IMR-90 (cell line): ENCODE measurements around the gene UBR4. TPM values are rescaled to one million over a fixed set of nuclear protein-coding genes. Genes with fewer than 3 reads are reported as not detected.

Experiments used
- ATAC-seq: fragments of 200-7000 bp; cut with Tn5 transposase; 2 replicates; pipeline ENCODE4 v1.9.1; 2020; ENCODE audit warnings: low read depth, mild to moderate bottlenecking, moderate library complexity
- BruUV-seq: library from RNA; stranded (reverse); fragments of 400-500 nt; replicated peaks from 2 replicates; lab custom pipeline; 2021; lab: Mats Ljungman, UMichigan
- CTCF ChIA-PET: fragments of 300-600 bp; formaldehyde crosslinking; extraction: SDS; loops from one replicate; lab custom pipeline; 2021; ENCODE audit warnings: antibody characterized with exemption; lab: Yijun Ruan, JAX
- POLR2A ChIA-PET: fragments of 300-600 bp; sonication (Branson Sonifier 250); formaldehyde crosslinking; loops from one replicate; lab custom pipeline; 2022; ENCODE audit warnings: antibody characterized with exemption; ENCODE audit not compliant: unreplicated experiment; lab: Charles Lee
- DNase-seq: peaks from one replicate; pipeline ENCODE4 v3.0.0; 2013
- H2AFZ ChIP-seq: replicated peaks from 2 replicates; pipeline ENCODE3; 2013; ENCODE audit warnings: low read length, mild to moderate bottlenecking; ENCODE audit not compliant: poor library complexity
- H2AK5ac ChIP-seq: 2 replicates; pipeline ENCODE4 v1.6.1; 2013; ENCODE audit warnings: low read depth, low read length, inconsistent platforms
- H2AK9ac ChIP-seq: replicated peaks from 2 replicates; pipeline ENCODE3; 2013; ENCODE audit warnings: mild to moderate bottlenecking, low read depth, low read length, moderate library complexity; ENCODE audit not compliant: poor library complexity
- H2BK120ac ChIP-seq: 2 replicates; pipeline ENCODE4 v1.6.1; 2013; ENCODE audit warnings: low read depth, low read length, inconsistent platforms
- H2BK15ac ChIP-seq: 3 replicates; pipeline ENCODE4 v1.6.1; 2013; ENCODE audit warnings: low read depth, low read length, inconsistent platforms
- H2BK20ac ChIP-seq: 2 replicates; pipeline ENCODE4 v1.6.1; 2013; ENCODE audit warnings: low read depth, mild to moderate bottlenecking, inconsistent platforms, low read length, moderate library complexity
- H2BK5ac ChIP-seq: 2 replicates; pipeline ENCODE4 v1.6.1; 2013; ENCODE audit warnings: mild to moderate bottlenecking, low read depth, low read length, inconsistent platforms; ENCODE audit not compliant: poor library complexity, severe bottlenecking
- H3K14ac ChIP-seq: replicated peaks from 2 replicates; pipeline ENCODE4 v1.6.1; 2013; ENCODE audit warnings: low read depth, low read length, inconsistent platforms
- H3K18ac ChIP-seq: 2 replicates; pipeline ENCODE4 v1.6.1; 2013; ENCODE audit warnings: low read depth, low read length, control low read depth
- H3K23ac ChIP-seq: 2 replicates; pipeline ENCODE4 v1.6.1; 2013; ENCODE audit warnings: low read depth, low read length, inconsistent platforms
- H3K27ac ChIP-seq: 2 replicates; pipeline ENCODE4 v1.5.1; 2013; ENCODE audit warnings: mild to moderate bottlenecking, control low read depth, low read length; ENCODE audit not compliant: insufficient read depth
- H3K27me3 ChIP-seq: 2 replicates; pipeline ENCODE4 v1.6.1; 2013; ENCODE audit warnings: low read length; ENCODE audit not compliant: control insufficient read depth, insufficient read depth
- H3K36me3 ChIP-seq: 2 replicates; pipeline ENCODE4 v1.6.1; 2013; ENCODE audit warnings: low read length, mixed read lengths; ENCODE audit not compliant: control insufficient read depth, insufficient read depth
- H3K4ac ChIP-seq: 2 replicates; pipeline ENCODE4 v1.6.1; 2013; ENCODE audit warnings: low read depth, low read length, inconsistent platforms
- H3K4me1 ChIP-seq: 2 replicates; pipeline ENCODE4 v1.6.1; 2013; ENCODE audit warnings: low read length, mixed read lengths; ENCODE audit not compliant: control insufficient read depth, insufficient read depth
- H3K4me2 ChIP-seq: 2 replicates; pipeline ENCODE4 v1.6.1; 2013; ENCODE audit warnings: low read depth, mild to moderate bottlenecking, control low read depth, low read length, moderate library complexity
- H3K4me3 ChIP-seq: 2 replicates; pipeline ENCODE4 v1.5.1; 2013; ENCODE audit warnings: low read depth, mild to moderate bottlenecking, control low read depth, low read length, moderate library complexity; ENCODE audit not compliant: insufficient read depth
- H3K56ac ChIP-seq: 2 replicates; pipeline ENCODE4 v1.6.1; 2013; ENCODE audit warnings: low read length, inconsistent platforms; ENCODE audit not compliant: insufficient read depth; ENCODE audit errors: extremely low read depth
- H3K79me1 ChIP-seq, 2 experiments: 2 replicates each; pipeline ENCODE4 v1.6.1; 2013; ENCODE audit warnings: low read length in 2 of 2, inconsistent platforms in 1 of 2, low read depth in 1 of 2
- H3K9ac ChIP-seq: 2 replicates; pipeline ENCODE4 v1.6.1; 2013; ENCODE audit warnings: low read depth, low read length, control low read depth
- H3K9me1 ChIP-seq: 2 replicates; pipeline ENCODE4 v1.6.1; 2013; ENCODE audit warnings: low read length, inconsistent platforms; ENCODE audit not compliant: insufficient read depth
- H3K9me3 ChIP-seq: 2 replicates; pipeline ENCODE4 v1.6.1; 2013; ENCODE audit warnings: low read length; ENCODE audit not compliant: control insufficient read depth, insufficient read depth
- H4K20me1 ChIP-seq: 2 replicates; pipeline ENCODE4 v1.6.1; 2013; ENCODE audit warnings: low read length, inconsistent platforms; ENCODE audit not compliant: insufficient read depth
- H4K5ac ChIP-seq: 2 replicates; pipeline ENCODE4 v1.6.1; 2013; ENCODE audit warnings: mild to moderate bottlenecking, low read depth, low read length, control low read depth
- H4K8ac ChIP-seq, 2 experiments: 2 replicates each; pipeline ENCODE4 v1.6.1; 2013; ENCODE audit warnings: low read depth in 2 of 2, low read length in 2 of 2, control low read depth in 1 of 2, inconsistent platforms in 1 of 2
- H4K91ac ChIP-seq: 2 replicates; pipeline ENCODE4 v1.6.1; 2013; ENCODE audit warnings: low read depth, low read length, inconsistent platforms; ENCODE audit not compliant: insufficient read depth
- BHLHE40 ChIP-seq: fragments of 150-350 bp; IDR thresholded peaks from 2 replicates; pipeline ENCODE4 v1.6.1; 2016; ENCODE audit warnings: mild to moderate bottlenecking, low read depth, low read length
- CEBPB ChIP-seq: IDR thresholded peaks from 2 replicates; pipeline ENCODE4 v1.6.1; 2012; ENCODE audit warnings: low read depth, low read length, improper control_type of control experiment
- CHD1 ChIP-seq: IDR thresholded peaks from 2 replicates; pipeline ENCODE4 v1.6.1; 2012; ENCODE audit warnings: low read depth, low read length, improper control_type of control experiment
- CTCF ChIP-seq: conservative IDR thresholded peaks from 2 replicates; pipeline ENCODE4 v1.5.1; 2012; ENCODE audit warnings: mild to moderate bottlenecking, low read depth, low read length, improper control_type of control experiment
- ELK1 ChIP-seq: fragments of 150-350 bp; IDR thresholded peaks from 2 replicates; pipeline ENCODE4 v1.6.1; 2016; ENCODE audit warnings: low read depth, mild to moderate bottlenecking, low read length, moderate library complexity, borderline replicate concordance
- FOS ChIP-seq: fragments of 150-350 bp; IDR thresholded peaks from 2 replicates; pipeline ENCODE4 v1.6.1; 2016; ENCODE audit warnings: low read depth, low read length
- MAFK ChIP-seq: IDR thresholded peaks from 2 replicates; pipeline ENCODE4 v1.6.1; 2012; ENCODE audit warnings: low read depth, low read length, improper control_type of control experiment
- MAZ ChIP-seq: IDR thresholded peaks from 2 replicates; pipeline ENCODE4 v1.6.1; 2012; ENCODE audit warnings: low read depth, mild to moderate bottlenecking, low read length, improper control_type of control experiment, moderate library complexity, borderline replicate concordance
- MXI1 ChIP-seq: IDR thresholded peaks from 2 replicates; pipeline ENCODE4 v1.6.1; 2012; ENCODE audit warnings: low read depth, mild to moderate bottlenecking, low read length, moderate library complexity, borderline replicate concordance
- NFE2L2 ChIP-seq: fragments of 150-350 bp; IDR thresholded peaks from 2 replicates; pipeline ENCODE4 v1.6.1; 2016; ENCODE audit warnings: low read depth, mild to moderate bottlenecking, low read length
- POLR2A ChIP-seq: IDR thresholded peaks from 2 replicates; pipeline ENCODE4 v1.6.1; 2012; ENCODE audit warnings: mild to moderate bottlenecking, low read depth, low read length
- RAD21 ChIP-seq: IDR thresholded peaks from 2 replicates; pipeline ENCODE4 v1.6.1; 2012; ENCODE audit warnings: low read length, improper control_type of control experiment
- RCOR1 ChIP-seq: IDR thresholded peaks from 2 replicates; pipeline ENCODE4 v1.6.1; 2012; ENCODE audit warnings: mild to moderate bottlenecking, low read length, improper control_type of control experiment; ENCODE audit not compliant: insufficient replicate concordance
- RFX5 ChIP-seq: IDR thresholded peaks from 2 replicates; pipeline ENCODE4 v1.8.0; 2012; ENCODE audit warnings: low read depth, mild to moderate bottlenecking, low read length, moderate library complexity
- SMC3 ChIP-seq: fragments of 150-350 bp; IDR thresholded peaks from 2 replicates; pipeline ENCODE4 v1.6.1; 2016; ENCODE audit warnings: low read depth, mild to moderate bottlenecking, antibody characterized with exemption, low read length, moderate library complexity
- USF2 ChIP-seq: fragments of 150-350 bp; IDR thresholded peaks from 2 replicates; pipeline ENCODE4 v1.6.1; 2017; ENCODE audit warnings: mild to moderate bottlenecking, antibody characterized with exemption, low read length, low read depth
- WGBS, 2 experiments: methylation state at CpG; one replicate each; pipeline versions ENCODE4 v1.1.5 to v1.1.7; 2013; ENCODE audit warnings: missing lambda C conversion rate in 2 of 2; ENCODE audit not compliant: insufficient read length in 1 of 2; ENCODE audit errors: extremely low coverage in 2 of 2; 5-methylcytosine and 5-hydroxymethylcytosine counted together
- dilution Hi-C: fragments of 300-500 bp; cut with HindIII; formaldehyde crosslinking; loops from one replicate; pipeline ENCODE4 v1.14.3; 2018; ENCODE audit warnings: low sequenced_read_pairs; ENCODE audit not compliant: unreplicated experiment
- in situ Hi-C: fragments of 300-500 bp; cut with MboI; formaldehyde crosslinking; loops from 3 replicates; pipeline ENCODE4 v1.14.3; 2019; ENCODE audit warnings: low sequenced_read_pairs, inconsistent platforms, mixed read lengths
- intact Hi-C: fragments of 100-400 bp; cut with micrococcal nuclease; formaldehyde crosslinking; loops from 2 replicates; pipeline ENCODE4 v1.10.0; 2022
- polyA plus RNA-seq, 3 experiments: library from polyadenylated mRNA; depleted of rRNA; stranded (reverse); fragments of >200 nt; gene quantifications; 2 replicates each; pipeline ENCODE4 v1.2.3, GENCODE V29; 2012; ENCODE audit warnings: low replicate concordance in 1 of 3
- total RNA-seq: library from RNA; depleted of rRNA; stranded (reverse); fragments of >200 nt; gene quantifications from 2 replicates; pipeline ENCODE4 v1.2.3, GENCODE V29; 2012

UBR4 gene
- total and polyA plus RNA-seq, 2 of the 4 experiments (the other 2 are of a cell fraction): 87.8 to 121 TPM

DNA sequence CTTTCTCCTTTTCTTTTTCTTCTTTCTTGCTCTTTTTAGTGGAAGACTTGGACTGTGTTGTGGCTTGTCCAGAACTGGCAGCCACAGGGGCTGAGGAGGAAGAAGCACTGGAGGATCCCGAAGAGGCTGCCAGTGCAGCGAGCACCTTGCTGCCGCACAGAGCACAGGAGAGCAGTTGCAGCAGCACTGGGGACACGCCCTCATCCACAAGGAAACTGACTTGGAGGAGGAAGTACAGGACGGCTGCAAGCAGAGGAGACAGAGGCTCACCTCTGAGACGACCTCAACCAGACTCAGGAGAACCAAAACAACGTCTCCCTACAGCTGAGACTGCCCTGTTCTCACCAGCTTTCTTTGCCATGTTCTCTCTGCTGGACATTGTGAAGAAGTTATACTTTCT lies 88.9 kb downstream of the UBR4 start:
- no peak overlapping the region for H2BK120ac ChIP-seq
- peaks cover 86% of the 10 kb centered on the region for H3K36me3 ChIP-seq
- no peaks in the 10 kb centered on the region for H3K9me1 ChIP-seq
- no peak overlapping the region for H3K14ac ChIP-seq
- H3K18ac ChIP-seq: no peak overlapping the region
- H2AK5ac ChIP-seq: no peak overlapping the region
- peaks cover 24 to 41% of the 10 kb centered on the region in 2 experiments for H3K79me1 ChIP-seq
- no TSS peak for BruUV-seq
- dilution Hi-C loops: no loop called here
- H2AFZ ChIP-seq: no peak overlapping the region
- DNase-seq (no peak), ATAC-seq (no peak)
- ChIA-PET POLR2A (no interaction called here), CTCF (no interaction called here)
- H2BK20ac ChIP-seq: no peak overlapping the region
- no peak overlapping the region for H3K23ac ChIP-seq
- H3K27ac ChIP-seq: no peak overlapping the region
- no peaks in the 10 kb centered on the region for H3K4me1 ChIP-seq
- TF ChIP-seq SMC3: no peak
- TF ChIP-seq RAD21: no peak
- TF ChIP-seq NFE2L2: no peak
- TF ChIP-seq CHD1: no peak
- TF ChIP-seq FOS: no peak
- TF ChIP-seq BHLHE40: no peak
- TF ChIP-seq CTCF: no peak
- TF ChIP-seq USF2: no peak
- no peak for TF ChIP-seq CEBPB
- no peak for TF ChIP-seq MXI1
- no peak for TF ChIP-seq MAZ
- TF ChIP-seq RFX5: no peak
- TF ChIP-seq MAFK: no peak
- no peak for TF ChIP-seq POLR2A
- no peak for TF ChIP-seq ELK1
- TF ChIP-seq RCOR1: no peak
- H3K4me3 ChIP-seq: no peak overlapping the region
- H2BK15ac ChIP-seq: no peak overlapping the region
- H3K27me3 ChIP-seq: no peaks in the 10 kb centered on the region
- H3K4ac ChIP-seq: no peak overlapping the region
- no peak overlapping the region for H3K9ac ChIP-seq
- no peak overlapping the region for H3K4me2 ChIP-seq
- no peaks in the 10 kb centered on the region for H3K9me3 ChIP-seq
- H2AK9ac ChIP-seq: no peak overlapping the region
- in situ Hi-C loops: no loop called here
- H4K5ac ChIP-seq: no peak overlapping the region
- H4K8ac ChIP-seq: no peak overlapping the region
- 0 out of 2 replicates have a peak, but pooled peaks cover 6% of the 10 kb centered on the region for H4K20me1 ChIP-seq
- intact Hi-C loops: no loop called here
- H4K91ac ChIP-seq: no peak overlapping the region
- H2BK5ac ChIP-seq: no peak overlapping the region
- 96% methylated on average over 4 of the region's 7 CpGs; no CpG with 5 or more reads in 1 of the 2 experiments for WGBS, 2 experiments
- H3K56ac ChIP-seq: no peak overlapping the region
